HG03039 (cell line): ENCODE data around the gene FGB.
"Not testable (repeated sequence)": the region's sequence is repeated elsewhere in the genome, so short reads cannot be mapped to it uniquely, and the experiment has no call there.

ENCODE experiments used
- ATAC-seq: cut with Tn5 transposase; IDR thresholded peaks from one replicate; pipeline ENCODE4 v1.9.1; 2021; ENCODE audit warnings: mild to moderate bottlenecking, moderate library complexity; ENCODE audit not compliant: unreplicated experiment

The FGB gene

DNA sequence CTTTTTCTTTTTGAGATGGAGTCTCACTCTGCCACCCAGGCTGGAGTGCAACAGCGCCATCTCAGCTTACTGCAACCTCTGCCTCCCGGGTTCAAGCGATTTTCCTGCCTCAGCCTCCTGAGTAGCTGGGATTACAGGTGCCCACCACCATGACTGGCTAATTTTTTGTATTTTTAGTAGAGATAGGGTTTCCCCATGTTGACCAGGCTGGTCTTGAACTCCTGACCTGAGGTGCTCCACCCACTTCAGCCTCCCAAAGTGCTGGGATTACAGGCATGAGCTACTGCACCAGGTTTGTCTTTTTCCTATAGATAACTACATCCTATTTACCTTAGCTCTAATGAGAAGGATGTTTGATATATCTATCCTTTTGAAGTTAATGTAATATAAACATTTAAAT, 31.5 kb downstream of the FGB start:
- ATAC-seq: not testable (repeated sequence)

DNA sequence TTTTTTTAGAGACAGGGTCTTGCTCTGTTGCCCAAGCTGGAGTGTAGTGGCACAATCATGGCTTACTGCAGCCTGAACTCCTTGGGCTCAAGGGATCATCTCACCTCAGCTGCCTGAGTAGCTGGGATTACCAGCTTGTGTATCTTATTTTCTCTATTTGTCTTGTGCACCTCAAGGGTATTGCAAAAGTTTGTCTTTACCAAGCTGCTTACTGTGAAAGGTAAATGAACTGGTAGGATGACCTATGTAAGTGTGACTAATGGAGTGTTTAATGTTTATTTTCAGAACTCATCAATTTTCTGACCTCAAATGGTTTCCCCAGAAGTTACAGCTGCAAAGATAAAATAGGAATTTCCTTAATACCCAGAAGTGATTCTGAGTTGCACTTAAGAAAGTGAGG, 33.0 kb downstream of the FGB start:
- no peak for ATAC-seq

DNA sequence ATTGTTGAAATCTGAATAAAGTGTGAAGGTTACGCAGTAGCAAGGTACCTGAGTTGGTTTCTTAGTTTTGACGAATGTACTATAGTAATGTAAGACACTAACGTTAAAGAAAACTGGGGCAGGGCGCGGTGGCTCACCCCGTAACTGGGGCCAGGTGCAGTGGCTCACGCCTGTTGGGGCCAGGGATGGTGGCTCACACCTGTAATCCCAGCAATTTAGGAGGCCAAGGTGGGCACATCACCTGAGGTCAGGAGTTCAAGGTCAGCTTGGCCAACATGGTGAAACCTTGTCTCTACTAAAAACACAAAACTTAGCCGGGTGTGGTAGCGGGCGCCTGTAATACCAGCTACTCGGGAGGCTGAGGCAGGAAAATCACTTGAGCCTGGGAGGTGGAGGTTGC, 34.5 kb downstream of the FGB start:
- ATAC-seq: not testable (repeated sequence)

DNA sequence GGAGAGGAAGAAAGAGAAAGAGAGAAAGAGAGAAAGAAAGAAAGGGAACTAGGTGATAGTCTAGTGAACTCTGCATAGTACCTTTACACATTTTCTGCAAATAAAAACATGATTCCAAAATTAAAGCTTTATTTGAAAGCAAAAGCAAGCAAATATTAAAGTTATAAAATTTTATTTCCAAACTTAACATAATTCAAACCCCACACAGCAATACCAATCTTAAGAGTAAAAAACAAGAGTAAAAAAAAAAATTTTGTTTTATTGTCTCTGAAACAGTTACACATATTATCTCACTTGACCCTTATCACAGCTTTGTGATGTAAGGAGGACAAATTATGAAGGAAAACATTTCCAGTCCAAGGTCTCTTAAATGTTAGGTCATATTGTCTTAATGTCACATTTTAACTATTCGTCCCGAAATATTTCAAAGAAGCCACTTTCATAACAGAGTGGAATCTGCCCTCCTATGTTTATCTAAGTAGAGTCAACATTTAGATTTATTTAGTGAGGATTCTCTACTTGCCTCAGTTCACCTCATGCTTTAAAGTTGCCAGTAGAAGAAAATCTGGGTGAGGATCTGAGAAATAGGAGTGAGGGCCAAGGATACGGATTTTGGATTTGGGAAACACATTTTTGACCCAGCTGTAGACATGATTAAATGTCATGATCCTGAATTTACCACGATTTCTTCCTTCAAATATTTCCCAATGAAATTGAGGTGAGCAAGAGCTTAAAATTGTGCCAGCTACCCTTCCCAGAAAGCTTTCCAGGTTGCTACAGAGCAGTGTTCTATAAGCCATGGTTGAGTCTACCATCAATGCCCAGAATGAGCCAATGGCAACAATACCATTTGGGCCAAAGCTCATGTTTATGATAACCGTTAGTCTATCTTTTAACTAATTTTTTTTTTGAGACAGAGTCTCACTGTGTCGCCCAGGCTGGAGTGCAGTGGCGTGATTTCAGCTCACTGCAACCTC, 35.3 kb downstream of the FGB start:
- ATAC-seq: no peak

DNA sequence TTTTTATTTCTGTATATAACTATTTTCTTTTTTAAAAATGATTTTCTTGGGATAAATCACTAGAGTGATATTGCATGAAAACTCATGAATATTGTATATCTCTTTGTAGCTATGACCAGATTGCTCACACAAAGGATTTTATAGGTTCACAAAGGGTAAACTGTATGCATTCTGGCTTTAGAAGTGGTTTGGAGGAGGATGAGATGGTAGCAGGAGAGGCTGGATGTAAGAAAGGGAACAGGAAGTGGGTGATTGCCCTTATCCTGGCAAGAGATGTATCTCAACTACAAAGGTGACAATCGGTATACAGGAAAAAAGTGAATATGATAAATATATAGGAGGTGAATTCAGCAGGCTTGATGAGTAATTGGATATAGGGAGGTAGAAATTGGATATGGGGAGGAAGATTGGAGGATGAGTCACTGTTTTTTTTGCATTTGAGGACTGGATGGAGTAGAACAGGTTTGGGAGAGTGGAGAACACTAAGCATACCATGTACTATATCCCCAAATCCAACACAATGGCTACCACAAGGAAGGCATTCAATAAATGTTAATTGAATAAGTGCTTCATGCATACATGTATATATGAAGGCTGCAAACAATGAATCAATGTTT, 39.7 kb downstream of the FGB start:
- ATAC-seq: no peak

DNA sequence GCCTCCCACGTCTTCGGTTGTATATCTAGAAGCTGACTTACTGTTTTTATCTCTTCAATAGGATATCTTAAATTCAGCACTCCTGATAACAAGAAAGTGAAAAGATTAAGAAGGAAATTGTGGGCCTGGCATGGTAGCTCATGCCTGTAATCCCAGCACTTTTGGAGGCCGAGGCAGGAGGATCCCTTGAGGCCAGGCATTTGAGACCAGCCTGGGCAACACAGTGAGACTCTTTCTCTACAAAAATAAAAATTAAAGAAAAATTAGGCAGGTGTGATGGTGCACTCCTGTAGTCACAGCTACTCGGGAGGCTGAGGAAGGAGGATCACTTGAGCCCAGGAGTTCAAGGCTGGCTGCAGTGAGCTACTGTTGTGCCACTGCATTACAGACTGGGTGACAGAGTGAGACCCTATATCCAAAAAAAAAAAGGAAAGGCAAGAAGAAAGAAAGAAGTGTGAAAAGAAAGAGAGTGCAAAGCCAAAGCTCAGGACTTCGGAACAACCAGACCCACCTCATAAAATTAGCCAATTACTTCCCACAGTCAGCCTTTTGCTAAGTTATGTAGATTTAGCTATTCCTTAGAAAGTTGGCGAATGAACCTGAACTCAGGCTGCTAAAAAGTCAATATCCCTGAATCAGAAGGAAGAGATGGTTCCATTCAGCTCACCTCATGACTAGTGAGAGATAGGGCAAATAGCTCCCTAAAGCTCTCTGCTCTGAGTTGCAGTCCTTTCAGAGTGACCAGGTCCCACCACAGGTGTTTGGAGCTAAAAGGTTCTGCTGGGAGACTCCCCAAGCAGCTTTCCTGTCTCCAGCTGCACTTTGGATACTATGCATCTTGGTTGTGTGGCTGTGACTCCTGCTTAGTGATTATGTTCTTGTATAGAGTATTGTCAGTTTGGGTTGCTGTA, 40.5 kb downstream of the FGB start:
- ATAC-seq: no peak

DNA sequence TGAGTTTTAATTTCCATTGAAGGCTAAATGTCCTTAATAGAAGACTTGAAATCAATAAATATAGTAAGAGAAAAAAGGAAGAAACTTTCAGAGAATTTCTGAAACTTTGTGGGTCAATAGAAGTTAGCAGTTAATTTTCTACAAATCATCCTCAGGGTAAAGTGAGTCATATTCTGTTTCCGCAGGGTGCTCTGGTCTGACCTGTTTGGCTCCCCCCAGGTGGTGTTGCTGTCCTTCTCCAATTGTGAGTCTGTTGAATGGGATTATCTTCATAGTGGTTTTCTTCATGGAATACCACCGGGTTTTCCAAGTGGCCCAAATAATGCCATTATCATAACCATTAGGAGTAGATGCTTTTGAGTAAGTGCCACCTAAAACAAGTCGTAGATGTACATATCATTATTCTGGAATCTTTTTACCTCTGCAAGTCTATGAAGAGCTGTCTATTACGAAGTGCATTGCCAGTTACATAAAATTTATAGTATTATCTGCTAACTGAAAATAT, 41.9 kb downstream of the FGB start:
- ATAC-seq: no peak

DNA sequence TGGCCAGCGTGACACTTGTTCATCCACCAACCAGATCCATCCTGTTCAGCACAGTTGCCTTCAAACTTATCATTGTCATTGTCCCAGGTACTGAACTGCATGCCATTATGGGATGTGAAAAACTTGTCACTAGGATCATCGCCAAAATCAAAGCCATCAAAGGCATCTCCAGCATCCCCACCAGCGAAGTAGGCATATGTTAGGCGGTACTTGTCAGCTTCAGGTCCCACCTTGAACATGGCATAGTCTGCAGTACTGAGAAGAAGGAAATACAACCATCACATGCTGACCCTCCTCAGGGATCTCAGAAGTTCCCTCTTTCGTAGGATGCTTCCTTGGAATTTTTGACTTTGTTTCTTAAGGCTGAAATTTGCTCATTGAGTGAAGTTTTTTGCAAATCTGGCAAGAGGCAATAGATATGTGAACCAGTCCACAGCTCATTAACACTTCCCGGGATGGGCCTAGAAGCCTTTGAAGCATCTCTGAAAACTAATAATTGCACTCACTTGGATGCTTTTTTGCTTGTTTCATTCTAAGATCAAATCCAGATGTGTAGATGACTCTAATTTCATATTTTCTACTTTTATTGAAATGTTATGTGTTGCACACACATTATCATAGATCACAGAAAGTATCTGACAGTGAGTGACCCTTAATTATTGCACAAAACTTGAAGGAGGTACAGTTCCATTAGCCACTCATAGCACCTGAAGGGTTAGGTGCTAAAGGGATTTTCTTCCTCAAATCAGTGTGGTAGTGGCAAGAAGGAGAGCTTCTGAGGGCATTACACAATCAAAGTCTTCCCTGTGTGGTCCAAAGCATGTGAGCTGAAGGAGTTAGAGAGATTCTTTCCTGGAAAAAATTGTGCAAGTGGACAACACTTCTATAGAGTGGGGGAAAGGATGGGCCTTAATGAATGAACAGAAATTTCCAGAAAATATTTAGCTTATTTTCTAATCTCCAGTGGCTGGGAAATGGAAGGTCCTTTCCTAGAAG, 44.2 kb downstream of the FGB start:
- ATAC-seq: no peak

DNA sequence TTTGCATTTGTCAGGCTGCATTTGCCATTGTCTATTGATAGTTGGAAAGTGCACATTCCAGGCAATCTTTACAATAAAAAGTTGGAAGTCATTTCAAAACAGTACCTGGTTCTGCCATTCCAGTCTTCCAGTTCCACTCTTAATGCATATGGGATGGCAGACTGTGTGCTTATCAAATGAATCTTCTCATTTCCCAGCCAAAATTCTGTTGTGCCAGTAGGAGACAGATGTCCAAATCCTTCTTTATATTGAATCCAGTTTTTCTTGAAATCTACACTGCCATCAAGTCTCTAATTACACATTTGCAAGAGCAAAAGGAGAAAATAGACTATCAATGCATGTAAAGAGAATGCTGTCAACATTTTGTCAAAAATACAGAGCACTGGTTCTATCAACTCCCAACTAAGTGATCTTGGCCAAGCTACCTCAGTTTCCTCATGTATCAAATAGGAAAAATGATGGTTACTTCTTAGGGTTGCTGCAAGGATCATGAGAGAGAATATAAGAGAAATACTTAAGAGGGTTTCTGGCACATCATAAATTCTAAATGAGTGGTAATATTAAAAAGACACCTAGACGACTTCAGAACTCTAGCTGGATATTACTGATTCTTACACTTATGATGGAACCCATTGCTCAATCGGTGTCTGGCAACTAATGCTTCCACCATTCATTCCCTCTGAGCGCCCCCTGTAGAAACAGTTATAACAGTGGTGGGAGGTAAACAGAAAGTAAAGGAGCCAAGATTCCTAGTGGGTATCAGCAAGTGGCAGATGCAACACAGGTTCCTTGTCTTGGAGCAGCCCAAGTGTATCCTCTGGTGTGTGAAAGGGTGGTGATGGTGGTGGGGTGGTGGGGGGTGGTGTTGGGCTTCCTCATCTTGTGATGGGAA, 45.8 kb downstream of the FGB start:
- ATAC-seq: no peak

DNA sequence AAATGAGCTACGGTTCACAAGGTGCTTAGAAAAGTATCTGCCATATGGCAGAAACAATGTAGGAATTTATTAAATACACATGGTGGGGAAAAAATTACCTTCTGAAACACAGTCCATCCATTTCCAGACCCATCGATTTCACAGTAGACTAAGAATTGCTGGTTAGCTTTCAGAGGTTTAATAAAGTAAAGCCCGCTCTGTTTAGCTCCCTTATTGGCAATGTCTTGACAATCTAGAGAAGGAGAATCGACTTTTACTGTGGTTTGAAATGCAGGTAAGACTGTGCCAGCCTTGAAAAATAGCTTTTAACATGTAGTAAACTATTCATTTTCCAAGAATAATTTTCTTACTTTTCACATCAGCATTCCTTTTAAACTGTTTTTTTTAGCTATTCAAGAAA, 46.7 kb downstream of the FGB start:
- ATAC-seq: no peak

DNA sequence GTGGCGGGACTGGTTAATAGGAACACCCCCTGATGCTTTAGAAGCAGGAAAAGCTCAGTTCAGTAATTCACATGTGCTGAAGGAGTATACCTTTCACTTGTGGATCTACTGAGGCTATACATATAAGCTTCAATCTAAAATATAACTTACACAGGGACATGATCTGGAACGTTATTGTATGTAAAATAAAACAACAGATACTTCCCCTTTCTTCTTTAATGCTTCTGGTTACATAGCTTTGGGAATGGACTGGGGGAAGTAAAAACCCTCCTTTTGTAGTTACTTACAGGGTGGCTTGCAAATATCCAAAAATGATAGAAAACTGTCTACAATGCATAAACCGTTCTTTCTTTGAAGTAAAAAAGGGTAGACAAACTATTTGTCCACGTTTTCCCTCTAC, 47.8 kb downstream of the FGB start:
- no peak for ATAC-seq

DNA sequence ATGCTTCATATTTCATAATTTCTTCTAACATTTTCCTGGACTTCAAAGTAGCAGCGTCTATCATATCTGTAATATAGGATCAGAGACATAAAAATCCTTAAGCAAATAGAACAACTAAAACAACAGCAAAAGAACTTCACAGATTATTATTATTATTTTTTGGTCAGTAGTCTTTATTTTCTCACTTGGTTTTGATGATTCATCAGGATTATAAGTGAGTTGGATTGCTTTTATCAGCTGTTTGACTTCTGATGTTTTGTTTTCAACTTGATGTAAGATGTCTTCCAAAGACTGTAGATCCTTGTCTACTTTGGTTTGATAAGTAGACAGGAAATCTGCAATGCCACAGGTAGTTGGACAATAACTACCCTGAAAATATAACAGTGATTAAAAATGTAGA, 49.0 kb downstream of the FGB start:
- ATAC-seq: no peak

DNA sequence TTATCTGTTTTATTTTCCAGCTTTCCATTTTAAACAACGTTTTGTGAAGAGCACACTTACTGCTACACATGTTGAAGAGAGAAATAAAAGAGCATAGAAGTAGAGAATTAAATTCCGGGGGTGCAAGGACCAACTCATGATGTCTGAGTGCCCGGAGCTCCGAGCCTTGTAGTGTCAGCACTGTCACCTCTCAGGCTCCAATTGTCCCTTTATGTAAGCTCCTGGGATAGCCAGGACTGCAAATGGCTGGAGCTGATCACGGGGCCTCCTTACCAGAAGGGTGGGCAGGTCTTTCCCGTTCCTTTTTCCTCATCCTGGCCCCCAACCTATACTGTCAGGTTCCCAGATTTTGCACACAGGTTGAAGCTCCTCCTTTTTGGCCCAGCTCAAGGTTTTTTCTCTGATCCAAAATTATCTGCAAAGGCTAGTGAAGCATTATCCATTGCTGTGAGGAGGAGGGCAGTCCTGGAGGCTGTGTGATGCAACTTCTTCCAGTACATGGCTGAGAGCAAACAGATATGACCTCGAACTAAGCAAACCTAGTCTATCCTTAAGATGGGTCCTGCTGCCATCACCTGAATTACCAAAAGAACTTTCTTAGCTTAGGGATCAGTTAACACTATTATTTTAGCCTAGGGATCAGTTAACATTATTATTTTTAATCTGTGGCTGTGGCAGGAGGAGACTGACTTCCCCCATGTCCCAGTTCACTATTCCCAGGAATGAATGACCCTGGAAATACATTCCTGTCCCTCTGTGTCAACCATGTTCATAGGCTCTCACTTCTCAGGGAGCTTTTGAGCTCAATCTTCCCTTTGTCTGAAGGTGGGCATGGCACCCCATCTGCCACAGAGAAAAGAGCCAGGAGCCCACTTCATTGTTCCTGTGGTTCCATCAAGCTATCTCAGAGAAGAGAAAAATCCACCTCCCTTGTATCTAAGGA, 49.9 kb downstream of the FGB start, which contains the start of gene FGG:
TSS of gene FGG (minus strand) at position 185 of the 943 bp plus-strand sequence. CDS start at position 138, 47 bp downstream.
- ATAC-seq: no peak

DNA sequence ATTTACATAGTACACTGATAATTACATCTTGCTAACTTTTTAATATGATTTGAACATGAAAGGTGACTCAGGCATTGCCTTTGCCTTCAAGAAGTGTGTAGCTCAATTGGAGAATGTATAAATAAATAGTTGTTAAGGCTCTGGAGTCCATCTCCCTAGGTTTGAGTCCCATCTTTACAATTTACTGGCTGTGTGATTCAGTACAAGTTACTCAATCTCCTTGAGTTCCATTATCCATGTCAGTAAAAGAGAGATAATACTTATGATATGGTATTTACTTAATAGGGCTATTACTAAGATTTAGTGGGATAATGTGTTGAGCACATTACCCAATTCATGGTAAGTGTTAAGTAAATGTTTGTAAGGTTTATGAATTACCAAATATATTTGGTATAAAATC, 51.5 kb downstream of the FGB start:
- ATAC-seq: no peak

DNA sequence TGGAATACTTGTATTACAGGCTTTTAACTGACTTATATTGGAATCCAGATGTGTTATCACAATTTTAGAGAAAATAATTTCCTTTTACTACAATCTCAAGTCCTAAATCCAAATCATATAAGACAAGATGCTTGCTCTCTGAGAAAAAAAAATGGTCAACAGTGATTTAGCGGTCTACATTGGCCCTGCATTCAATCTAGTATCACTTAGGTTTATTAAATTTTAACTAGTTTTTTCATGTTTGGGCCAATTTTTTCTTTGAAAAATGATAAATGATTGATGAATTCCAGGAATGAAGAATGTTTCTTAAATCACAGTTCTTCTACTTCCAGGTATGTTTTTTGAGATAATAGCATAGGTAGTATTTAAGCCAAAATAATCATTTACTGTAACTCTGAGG, 52.4 kb downstream of the FGB start:
- no peak for ATAC-seq

DNA sequence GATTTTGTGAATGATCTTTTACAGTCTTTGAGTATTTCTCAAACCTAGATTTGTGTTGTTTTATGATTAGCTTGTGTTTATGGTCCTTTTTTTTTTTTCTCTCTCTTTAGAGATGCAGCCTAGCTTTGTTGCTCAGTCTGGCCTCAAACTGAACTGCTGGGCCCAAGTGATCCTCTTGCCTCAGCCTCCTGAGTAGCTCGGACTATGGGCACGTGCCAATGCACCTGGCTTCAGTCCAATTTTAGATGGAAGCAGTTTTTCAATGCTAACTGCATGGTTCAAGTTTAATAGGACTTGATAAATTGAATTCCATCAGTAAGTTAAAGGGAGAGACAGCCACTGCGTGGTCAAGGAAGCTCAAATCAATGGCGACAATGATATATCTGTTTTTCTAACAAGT, 53.5 kb downstream of the FGB start:
- ATAC-seq: no peak

DNA sequence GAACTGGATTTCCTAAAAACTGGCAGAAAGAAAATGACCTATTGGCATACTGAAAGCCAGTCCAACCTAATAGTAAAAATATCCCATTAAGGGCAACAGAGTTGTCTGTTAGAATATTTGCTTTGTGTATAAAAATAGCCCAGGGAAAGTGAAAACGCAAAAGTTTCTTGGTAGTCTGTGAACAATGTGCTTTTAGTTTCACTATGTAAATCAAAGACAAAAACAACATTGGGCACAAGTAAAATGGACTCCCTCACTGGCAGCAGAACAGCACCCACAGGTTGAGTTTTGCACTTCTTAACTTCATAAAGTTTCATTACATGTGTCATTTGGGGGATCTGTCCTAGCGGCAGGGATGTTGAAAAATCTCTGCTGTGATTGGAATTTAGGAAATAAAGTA, 53.9 kb downstream of the FGB start:
- ATAC-seq: peak; percentile 96
